Measurements from ENCODE around the gene CCDC33.

Gene CCDC33

GRCh38 chr15:74209560-74209958 lies 26.6 kb upstream of the CCDC33 start:
- DNase-seq, result no peak

DNA sequence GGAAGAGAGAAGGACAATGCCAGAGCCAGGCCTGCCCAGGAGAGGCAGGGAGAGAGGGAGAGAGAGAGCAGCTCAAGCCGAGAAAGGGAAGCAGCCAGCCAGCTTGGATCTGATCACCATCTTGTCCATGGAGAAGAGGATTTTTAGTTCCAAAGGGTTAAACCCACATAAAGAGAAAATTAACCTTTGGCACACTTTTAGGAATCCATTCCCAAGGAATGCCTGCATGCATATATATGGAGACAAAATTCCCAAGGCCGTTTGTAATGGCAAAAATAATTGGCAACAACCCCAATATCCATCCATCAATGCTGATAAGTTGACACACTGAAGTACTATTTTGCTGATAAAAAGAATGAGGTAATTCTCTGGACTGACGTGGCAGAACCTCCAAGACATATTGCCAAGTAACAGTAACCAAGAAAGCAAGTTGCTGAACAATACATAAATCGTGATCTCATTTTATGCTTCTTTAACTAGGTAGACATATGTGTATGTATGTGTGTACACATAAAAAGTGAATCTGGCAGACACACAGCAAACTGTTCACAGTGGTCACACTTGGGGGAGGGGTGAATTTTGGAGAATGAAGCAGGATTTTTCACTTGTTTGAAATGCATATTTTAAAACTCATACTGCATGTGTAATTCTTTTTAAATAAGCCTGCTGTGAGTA lies 26.0 kb upstream of the CCDC33 start:
- DNase-seq, result no peak

DNA sequence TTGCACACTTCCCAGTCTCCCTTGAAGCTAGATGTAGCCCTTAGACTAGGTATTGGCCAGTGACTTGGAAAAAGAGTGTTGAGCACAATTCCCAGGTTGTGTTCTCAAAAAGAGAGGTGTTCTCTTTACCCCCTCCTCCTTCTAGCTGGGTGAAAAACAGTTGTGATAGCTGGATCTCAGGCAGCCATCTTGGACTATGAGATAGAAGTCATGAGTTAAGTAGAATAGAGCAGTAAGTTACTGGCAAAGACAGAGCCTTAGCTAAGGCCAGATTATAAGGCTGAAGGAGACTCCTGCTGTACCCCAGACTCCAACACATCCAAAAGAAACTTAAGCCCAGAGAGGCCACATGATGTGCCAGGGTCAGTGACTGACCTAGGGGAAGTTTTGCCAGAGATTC lies 25.4 kb upstream of the CCDC33 start:
- DNase-seq, result no peak

GRCh38 chr15:74211656-74212055 lies 24.5 kb upstream of the CCDC33 start:
- DNase-seq, result no peak

GRCh38 chr15:74212494-74212893 lies 23.6 kb upstream of the CCDC33 start:
- no peak for DNase-seq

DNA sequence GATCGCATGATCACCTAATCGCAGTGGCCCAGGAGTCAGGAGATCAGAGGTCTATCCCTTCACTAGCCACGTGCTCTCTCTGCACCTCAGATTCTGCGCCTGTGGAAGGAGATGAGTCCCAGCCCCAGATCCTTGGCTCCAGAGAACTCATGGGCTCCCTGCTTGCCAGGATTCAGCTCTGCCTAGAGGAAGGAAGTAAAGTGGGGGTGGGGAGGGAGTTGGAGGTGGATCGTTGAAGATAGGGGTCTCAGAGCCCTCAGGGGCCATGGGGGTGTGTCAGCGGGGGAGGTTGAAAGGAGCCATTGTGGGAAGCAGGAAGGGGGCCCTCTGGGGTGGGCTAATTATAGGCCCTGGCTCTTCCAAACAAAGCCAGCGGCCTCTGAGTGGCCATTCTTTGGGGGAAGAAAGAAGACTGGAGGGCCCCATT lies 22.3 kb upstream of the CCDC33 start:
- DNase-seq, result no peak

DNA sequence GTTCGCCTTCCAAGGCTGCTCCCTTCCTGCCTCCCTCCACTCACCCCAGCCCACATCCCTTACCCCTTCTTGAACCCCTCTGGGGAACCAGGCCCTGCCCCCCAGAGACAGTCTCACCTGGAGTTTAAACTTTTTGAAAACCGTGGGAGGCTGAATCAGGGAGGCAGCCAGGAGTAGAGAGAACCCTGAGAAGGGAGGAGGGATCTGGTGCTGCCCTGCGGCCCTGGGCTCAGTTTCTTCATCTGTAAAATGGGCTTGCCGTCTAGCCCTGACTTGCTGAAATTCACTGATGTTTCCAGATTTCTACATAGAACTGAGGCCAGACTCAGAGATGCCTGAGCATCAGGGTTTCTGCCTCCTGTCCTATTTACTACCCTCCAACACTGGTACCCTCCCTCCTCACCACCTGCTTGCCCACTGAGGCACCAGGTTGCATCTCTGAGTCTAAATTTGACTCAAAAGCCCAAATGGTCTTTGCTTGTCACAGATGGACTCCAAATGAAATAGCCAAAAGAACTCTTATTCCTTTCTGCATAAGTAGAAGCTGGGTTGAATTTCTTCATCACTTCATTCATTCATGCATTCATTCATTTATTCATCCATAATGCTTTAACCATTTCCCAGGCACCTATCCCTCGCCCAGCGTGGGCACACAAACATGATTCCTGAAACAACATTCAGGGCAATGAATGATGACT lies 21.7 kb upstream of the CCDC33 start:
- no peak for DNase-seq

DNA sequence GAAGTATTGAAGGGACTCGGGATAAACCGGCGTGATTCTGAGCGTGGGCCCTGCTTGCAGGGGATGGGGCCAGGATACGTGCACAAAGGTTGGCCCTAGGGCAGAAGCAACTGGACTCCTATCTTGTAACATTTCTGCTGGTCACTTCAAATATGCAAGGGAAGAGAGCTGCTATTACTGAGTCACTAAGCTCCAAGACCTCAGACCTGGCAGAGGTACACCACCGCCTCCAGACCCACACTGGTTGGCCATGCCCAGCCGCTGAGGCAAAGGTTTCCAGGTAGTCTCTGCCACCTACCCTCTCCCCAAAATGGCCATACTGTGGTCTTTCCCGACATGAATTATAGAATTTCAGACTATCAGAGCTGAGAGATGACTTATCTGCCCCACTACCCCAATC lies 20.2 kb upstream of the CCDC33 start:
- DNase-seq, result no peak

DNA sequence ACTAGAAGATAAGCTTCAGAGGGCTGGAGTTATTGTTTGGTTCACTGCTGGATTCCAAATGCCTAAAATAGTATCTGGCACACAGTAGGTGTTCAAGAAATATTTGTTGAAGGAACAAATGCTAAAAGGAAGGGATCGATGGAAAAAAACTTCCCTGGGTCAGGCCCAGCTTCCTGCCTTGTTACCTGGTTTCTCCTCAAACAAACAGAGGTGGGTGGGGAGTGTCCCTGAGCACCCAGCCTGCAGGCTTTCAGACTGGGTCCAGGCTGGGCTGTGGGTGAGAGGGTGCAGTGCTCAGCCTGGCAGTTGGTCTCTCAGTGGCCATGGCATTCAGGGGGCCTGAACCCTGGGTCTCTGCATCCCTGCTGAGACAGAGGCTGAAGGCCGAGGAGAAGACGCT lies 19.2 kb upstream of the CCDC33 start:
- no peak for DNase-seq

GRCh38 chr15:74217907-74218885 lies 17.9 kb upstream of the CCDC33 start:
- no peak for DNase-seq

DNA sequence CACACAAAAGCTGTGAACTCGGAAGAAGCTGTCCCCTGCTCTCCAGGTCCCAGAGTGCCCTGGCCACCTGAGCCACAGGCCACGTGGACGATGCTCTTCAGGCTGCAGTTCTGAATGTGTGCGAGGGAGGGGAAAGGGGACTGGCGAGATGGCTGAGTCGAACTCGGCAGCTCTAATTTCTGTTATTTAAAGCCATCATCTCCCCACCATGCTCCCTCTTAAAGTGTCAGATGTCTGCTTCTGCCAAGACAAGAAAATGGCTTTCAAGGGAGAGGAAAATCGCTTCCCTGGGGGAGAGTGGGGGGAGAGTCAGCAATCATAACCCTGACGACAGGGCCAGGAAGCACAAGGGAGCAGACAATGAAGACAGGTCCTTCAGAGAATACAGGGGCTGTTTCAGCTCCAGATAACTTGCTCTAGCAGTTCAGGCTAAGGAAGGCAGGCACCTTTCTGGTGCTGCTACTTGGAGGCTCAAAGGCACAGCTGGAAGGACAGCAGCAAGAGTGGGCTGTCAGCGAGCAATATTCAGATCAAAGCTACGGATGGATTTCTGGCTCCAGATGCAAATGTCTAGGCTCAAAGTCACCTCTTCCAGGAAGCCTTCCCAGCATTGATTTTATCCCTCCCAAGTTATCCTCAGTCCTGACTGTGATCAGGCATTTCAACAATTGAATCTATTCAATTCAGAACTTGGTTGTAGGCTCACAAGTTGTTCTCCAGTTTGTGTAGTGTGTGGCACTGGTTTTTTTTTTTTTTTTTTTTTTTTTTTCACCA lies 15.5 kb upstream of the CCDC33 start:
- DNase-seq, result no peak

DNA sequence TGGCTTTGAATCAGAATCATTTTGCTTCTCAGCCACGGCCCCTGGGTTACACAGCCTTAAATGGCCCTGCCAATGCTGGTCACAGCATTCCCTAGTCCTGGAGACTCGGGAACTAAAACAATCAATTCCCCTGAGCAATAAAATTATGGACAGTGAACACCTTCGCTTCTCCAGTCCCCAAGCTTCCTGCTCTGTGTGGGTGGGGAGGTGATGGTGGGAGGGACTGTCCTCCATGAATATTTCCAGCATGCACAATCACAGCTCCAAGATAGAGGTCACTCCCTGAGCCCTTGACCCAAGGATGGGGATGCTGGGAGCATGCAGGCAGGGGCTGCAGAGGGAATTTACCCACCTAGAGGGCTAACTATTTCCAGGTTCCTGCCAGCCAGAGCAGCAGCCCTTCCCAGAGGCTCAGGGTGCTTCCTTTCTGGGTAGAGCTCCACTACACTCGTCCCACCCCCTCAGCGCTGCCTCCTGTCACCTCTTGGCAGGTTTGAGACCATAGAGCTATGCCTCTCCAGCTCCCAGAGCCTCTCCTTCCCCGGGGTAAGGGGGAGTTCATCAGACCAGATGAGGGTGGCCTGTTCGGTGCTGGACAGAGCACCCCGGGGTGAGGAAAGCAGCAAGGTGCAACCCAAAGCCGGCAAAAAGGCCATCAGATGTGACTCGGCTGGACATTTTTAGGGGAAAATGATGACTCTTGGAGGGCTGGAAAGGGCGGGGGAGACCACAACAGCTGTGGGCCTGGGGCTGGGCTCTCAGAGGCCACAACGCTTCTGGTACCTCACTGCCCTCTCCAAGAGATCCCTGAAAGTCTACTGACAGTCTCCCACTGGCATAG lies 14.5 kb upstream of the CCDC33 start:
- DNase-seq, result no peak

DNA sequence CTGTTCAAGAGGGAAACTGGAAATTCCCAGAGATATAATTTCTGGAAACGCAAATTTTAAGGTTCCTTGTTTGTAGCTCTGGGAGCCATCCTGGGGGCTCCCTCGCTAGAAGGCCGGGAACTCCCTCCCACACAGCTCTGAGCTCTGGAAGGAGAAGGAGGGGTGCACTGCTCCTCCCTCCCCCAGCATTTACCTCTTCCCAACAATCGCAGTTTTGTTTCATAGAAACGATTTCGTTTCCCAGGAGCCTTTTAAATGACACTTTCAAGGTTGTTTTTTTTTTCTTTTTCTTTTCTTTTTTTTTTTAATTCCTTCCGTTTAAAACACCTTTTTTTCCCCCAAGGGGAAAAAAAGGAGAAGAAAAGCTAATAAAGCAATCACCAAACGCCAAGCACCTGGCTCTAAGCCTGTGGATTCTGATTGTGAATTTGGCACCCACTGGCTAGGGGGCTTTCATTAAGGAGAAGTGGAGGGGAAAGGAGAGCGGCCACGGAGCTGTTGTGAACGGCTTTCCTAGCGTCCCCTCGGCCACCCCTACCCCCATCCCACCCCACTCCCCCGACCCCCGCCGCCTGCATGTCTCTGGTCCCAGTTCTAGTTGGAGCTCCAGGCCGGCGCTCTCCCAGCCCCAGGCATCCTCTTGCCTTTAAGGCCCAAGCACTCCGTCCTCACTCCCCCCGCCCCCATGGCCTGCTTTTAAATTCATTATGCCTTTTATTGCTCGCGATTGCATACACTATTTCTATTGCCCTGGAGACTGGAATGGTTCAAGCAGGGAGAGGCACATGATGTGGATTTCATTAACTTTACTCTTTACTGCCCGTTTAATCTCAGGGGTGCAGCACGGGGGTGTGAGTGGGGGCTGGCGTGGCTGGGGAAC lies 13.6 kb upstream of the CCDC33 start:
- no peak for DNase-seq

DNA sequence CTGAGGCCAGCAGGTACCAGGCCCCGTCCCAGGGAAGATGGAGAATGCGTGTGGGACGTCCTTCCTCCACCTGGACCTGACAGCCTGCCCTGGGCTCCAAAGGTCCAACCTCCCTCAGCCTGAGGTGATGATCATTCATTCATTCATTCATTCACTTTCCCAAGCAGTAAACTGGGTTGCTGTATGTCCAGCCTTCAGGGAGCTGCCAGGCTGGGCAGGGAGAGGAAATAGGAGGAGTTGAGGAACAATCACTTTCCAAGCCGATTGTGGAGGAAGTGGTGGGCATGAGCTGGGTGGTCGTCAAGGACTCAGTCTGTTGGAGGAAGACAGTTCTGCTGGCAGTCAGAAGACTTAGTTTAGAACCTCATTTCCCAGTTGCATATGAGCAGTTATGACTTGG lies 10.2 kb upstream of the CCDC33 start:
- DNase-seq, result no peak

DNA sequence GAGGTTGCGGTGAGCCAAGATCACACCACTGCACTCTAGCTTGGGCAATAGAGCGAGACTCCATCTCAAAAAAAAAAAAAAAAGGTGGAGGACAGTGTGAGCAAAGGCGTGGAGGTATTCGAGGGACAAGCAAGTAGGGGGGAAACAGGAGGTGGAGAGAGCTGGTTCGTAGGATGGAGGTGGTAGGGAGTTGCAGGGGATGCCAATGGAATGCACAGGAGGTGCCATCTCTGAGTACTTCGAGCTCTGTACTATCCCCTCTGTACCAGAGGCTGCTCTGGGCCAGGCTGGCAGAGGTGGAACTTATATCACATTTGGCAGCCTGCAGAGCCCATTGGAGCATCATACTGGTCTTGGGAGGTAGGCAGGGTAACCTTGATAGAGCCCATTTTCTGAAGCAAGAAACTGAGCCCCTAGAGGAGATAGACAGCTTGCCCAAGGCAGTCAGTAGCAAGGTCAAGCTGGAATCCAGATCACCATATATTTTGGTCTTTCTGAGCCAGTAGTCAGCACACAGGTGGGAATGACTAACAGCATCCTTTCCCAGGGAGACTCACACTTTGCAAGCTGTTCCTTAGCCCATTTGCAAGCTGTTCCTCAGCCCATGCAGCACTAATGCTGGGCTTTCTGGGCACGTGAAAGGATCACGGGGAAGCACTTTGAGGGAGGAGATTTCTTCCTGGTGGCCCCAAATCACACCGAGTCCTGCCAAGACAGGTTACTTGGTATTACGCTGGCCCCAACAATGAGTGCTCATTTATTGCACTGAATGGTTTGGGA lies 9.2 kb upstream of the CCDC33 start:
- no peak for DNase-seq

DNA sequence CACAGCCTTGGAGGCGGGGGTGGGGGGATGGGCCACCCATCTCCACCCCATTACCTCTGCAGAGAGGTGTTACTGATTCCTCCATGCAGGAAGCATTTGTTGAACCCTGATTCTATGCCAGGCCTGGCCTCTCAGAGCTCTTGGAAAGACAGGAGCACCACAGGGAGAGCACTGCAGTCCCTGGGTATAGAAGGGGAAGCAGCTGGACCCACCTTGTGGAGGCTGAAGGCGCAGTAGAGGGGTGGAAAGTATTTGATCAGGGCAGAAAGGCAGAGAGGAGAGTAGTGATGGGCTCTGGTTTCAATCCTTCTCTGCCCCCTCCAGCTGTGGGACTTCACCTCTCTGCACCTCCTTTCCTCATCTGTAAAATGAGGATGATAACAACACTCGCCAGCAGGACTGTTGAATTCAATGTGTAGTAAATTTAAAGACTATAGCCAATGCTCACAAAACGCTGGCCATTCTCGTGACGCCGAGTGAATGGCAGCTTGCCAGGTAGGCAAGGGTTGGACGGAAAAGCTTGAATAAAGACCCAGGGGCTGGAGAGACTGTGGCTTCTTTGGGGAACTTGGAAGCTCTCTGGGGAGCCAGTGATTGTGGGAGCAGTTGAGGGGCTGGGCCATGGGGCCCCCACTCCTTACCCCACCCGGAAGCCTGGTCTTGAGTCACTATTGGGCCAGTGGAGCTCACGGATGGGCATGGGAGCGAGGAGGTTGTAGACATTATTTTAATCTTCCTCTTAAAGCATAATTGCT lies 8.0 kb upstream of the CCDC33 start:
- no peak for DNase-seq

GRCh38 chr15:74228723-74229081 lies 7.4 kb upstream of the CCDC33 start:
- DNase-seq, result no peak

GRCh38 chr15:74229686-74230085 lies 6.4 kb upstream of the CCDC33 start:
- no peak for DNase-seq

DNA sequence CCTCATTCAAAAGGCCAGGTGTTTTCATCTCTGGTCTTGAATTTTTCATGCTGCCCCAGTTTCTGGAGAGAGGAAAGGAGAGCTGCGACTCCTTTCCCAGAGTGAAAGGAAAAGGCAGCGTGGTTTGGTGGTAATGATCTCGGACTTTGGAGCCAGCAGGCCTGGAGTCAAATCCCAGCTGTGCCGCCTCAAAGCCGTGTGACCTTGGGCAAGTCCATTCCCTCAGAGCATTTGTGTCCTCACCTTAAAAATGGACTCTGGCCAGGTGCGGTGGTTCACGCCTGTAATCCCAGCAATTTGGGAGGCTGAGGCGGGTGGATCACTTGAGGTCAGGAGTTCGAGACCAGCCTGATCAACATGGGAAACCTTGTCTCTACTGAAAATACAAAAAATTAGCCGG lies 4.7 kb upstream of the CCDC33 start:
- no peak for DNase-seq

Measured in activated effector memory CD4-positive, alpha-beta T cell treated with anti-CD3 and anti-CD28 coated beads, Interleukin-2, amount 50 U/mL, for 16 hours (primary cell).